GM21390 (cell line): ENCODE results near the gene GRM5.
"Not testable (repeated sequence)": the region's sequence is repeated elsewhere in the genome, so short reads cannot be mapped to it uniquely, and the experiment has no call there.

ENCODE experiments used
- ATAC-seq: cut with Tn5 transposase; IDR thresholded peaks from one replicate; pipeline ENCODE4 v1.9.1; 2021; ENCODE audit not compliant: unreplicated experiment

The GRM5 gene

GRCh38 chr11:88843766-88844426 is 221.9 kb downstream of the GRM5 start:
- ATAC-seq: not testable (repeated sequence)

DNA sequence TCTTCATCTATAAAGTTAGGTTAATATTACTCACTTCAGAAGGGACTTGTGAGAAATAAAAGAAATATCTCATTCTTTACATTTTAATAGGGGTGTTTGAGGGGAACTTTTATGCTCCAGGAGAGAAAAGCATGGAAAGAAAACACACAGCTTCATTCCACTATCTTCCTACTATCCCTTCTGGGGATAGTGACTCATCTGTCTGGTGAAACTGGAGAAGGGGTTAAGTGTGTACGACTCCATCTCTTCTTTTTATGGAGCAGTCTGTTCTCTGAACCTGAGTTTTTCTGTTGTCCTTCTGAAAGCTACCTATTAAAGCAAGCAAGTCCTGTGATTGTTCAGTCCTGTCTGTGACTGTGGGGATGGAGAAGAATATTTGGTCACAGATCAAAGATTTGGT is 227.6 kb downstream of the GRM5 start:
- ATAC-seq: not testable (repeated sequence)

DNA sequence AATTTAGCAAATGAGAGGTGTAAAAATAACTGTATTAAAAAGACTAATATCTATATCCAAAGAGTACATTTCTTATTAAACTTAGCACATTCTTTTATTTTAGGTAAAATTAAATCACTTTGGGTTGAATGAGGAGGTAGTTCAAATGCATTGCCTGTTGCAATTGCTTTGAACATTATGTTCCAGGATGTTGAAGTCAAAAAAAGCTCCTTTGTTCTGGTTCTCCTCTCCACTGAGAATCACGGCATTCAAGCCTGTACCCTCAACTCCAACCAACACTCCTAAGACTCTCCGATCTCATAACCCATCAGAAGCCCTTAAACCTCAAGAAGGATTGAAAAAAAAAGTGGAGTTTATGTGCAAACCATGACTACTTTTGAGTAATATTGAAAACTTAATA is 230.1 kb downstream of the GRM5 start:
- not testable (repeated sequence) for ATAC-seq

DNA sequence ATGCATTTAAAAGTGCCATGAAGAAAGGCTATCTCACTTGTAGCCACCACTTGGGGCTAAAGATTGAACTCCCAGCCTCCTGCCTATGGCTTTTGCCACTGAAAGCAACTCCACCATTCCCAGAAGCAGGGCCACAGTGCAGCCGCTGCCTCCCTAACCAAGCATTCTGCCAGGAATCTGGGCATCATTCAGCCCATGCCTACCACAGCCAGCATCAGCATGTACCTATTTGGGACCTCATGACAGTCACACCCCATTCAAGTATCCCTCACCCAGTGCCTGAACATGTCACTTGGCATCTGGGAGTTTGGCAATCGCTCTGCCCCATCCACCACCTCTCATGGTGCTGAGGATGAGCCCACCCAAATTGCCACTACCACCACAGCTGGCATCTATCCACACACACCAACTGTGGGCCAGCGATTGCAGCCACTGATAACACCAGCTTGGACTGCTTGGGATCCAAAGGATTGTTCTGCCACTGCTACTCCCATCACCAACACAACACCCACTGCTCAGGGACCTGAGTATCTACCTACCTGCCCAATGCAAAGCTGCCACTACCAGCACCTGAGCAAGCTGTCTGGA is 234.4 kb downstream of the GRM5 start:
- no peak for ATAC-seq

- no peak for ATAC-seq
Observed at GRCh38 chr11:88827018-88827676, 238.6 kb downstream of the GRM5 start.

DNA sequence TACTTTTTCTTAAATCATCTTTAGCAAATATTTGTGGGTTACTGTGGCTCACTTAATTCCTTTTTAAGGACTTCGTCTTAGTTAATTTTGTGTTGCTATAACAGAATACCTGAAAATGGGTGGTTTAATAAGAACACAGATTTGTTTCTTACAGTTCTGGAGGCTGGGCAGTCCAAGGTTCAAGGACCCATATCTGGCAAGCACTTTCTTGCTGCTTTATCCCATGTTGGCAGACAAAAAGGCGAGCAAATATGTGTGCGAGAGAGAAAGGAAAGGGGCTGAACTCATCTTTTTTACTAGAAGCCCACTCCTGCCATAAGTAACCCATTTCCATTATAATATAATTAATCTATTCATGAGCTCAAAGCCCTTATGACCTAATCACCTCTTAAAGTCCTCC is 246.2 kb downstream of the GRM5 start:
- ATAC-seq: no peak

DNA sequence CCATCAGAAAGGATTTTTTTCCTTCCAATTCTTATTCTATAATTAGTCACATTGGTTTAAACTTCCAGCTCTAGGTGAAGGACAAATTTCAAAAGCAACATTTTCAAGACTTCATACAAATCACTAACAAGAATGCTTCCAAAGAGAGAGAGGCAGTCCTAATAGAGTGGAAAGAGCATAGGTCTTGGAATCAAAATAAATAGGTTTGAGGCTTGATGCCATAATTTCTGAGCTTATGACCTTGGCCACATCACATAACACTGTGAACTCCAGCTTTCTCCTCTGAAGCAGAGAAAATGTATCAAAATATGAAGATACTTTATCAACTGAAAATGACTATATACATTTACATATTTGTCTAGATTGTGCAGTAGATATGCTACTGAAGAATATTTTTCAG is 246.8 kb downstream of the GRM5 start:
- ATAC-seq: no peak

DNA sequence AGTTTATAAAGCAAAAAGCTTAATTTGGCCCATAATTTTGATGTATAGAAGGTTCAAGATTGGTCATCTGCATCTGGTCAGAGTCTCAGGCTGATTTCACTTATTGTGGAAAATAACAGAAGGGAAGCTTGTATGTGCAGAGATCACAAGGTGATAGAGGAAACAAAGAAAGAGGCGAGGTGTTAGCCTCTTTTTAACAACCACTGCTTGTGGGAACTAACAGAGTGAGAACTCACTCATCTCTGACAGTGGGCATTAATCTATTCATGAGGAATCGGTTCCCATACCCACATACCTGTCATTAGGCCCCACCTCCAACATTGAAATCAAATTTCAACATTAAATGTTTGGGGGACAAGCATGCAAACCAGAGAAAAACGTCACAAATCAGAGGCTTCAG is 250.3 kb downstream of the GRM5 start:
- no peak for ATAC-seq

GRCh38 chr11:88814076-88814475 is 251.7 kb downstream of the GRM5 start:
- ATAC-seq: no peak

DNA sequence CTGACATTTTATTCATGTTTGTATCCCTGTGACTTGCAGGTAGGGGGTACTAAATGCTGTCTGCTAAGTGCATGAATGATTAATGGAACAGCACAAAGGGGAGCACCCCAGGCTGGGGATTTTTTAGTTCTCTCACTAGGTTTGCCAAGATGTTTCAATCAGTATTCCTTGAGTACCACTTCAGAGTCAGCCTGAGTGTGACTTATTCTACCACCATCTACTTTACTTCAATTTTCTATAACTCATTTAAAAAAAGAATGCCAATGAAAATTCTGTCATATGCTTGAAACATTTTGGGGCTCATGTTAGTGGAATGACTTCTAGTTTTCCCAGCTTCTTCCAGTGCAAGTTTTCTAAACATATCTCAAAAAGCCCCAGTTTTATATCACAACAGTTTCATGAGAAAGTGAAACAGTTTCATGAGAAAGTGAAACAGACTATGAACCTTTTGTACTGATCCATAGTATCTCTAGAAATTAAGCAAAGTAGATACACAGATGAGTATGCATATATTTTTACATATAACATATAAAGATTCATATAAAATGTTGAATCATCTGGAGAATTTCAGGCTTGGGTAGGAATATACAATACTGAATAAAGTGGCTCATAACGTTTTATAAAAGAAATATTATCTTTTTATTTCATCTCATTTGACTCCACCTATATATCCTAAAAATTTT is 252.4 kb downstream of the GRM5 start:
- peak; percentile 95 for ATAC-seq

DNA sequence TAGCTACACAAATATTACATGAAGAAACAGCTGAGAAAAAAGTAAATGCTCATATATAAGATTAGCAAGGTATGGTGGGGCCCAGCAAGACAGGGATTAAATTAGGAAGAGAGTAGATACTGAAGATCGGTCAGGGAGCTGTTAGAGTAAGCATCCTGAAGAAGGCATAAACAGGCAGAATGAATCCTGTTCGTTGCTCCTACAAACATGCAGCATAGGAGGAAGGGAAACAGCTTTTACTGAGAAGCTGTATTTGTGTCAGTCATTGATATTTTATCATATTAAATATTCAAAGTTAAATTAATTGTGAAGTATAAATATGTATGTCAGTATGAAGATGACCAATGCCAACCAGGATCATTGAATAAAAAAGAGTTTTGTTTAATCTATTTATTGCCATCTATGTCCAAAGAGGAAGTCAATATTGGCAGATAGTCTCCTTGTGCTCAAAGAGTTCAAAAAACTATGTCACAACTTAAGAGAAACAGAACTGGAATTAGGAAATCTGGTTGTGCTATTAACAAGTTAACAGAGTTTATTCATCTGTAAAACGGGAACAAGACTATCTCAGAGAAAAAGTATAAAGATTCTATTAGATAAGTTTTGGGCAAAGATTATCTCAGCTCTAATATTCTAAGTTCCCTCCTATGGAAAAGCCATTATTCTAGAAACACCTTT is 255.2 kb downstream of the GRM5 start:
- no peak for ATAC-seq

DNA sequence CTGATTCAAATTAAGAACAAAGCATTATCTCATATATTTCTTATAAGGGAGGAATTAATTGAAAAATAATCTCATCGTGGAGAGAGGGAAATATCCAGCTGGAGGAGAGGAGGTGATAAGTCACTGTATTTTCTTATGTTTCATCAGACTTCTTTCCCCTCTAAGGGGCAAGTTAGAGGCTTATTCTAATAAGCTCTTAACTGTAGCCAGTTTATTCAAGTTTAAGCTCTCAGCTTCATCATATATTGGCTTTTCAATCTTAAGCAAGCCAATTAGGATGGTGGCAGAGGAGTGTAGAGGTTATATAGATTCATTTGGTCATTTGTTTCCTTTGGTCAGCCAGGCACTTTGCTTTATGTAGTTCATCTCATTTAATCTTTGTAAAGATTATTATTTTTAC is 256.7 kb downstream of the GRM5 start:
- ATAC-seq: no peak

DNA sequence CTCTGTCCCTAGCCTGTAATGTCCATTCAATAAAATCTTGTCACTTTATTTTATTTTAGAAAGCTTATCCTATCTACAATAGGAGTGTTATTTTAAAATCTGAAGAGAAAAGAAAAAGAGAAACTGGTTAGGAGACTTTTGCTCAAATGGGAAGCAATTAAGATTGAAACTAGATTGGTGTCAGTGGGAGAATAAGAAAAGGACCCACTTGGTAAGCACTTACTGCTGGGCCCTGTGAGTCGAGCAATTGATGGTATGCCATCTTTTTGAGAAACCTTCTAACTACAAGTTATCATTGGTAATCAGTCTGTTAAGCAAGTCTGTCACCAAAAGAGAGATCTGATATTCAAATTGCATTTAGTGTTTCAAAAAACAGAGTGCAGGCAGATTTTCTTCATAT is 258.4 kb downstream of the GRM5 start:
- no peak for ATAC-seq

- ATAC-seq: no peak
Observed at GRCh38 chr11:88806410-88806809, 259.4 kb downstream of the GRM5 start.

DNA sequence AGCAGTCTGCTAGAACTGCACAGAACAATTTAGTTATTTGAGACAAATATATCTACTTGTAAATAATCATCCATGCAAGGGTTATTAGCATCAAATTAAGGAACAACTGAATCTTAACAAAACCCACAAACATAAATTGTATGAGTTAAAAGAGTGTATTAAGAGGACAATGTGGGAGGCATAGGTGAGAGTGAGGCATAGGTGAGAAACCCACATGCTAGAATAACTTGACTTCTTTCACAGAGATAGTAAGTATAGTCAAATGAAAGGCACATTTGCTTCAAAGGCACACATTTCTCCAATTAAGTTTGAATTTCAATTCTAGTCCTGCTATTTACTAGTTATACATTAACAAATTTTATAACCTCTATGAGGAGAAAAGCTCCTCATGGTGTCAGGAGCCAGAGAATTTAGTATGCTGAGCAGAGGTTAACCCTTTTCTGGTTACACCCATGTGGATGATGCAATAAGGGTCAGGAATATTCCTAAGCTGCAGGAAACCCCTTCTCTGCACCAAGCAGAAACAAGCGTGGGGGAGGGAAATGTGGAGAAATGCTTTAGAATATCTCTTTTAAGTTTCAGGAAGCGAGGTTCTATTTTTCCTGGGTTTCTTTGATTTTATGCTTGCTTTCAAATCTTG is 264.2 kb downstream of the GRM5 start:
- ATAC-seq: no peak

DNA sequence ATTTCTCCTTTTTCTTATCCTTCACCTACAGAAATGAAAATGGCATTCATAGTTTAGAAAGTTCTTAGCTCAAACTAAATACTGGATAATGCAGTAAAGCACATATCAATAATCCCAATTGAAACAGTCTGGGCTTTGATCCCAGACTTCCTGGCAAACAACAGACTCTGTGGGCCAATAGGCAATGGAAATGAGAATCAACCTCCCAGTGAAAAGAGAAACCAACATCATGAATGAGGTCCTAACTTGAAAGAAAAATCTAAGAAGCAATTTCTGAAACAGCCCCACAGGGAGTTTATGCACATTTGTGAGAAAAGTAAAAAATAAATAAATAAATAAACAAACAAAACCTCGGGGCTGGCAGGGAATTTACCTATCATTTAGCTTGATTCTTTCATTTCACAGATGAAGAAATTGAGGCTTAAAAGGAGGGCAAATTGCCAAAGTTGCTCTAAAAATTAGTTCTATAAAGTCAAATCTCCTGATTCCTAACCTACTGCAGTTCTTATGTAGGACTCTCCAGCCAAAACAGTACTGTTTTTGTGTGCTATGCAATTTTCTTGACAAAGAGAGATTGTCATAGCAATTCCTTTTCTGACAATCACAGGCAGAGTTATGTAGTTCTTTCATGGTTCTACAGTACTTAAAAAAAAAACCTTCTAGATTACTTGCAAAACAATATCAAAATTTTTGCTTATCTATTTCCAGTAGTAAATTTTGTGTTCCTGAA is 265.8 kb downstream of the GRM5 start:
- no peak for ATAC-seq

DNA sequence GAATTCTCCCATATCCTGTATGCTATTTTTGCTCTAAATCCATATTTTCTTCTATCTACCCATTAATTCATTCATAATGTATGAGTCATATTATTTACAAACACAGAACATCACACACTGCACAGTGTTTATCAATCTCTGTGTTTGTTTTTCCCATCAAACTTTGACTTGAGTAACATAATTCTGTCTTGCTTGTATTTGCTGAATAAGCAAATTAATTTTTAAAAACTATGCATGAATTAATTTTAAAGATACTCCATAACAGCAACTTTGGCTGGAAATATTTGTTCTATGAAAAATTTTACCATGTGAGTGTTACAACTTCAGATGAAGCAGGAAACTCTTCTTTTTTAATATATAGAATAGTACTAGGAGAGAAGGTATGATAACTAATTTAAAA is 275.6 kb downstream of the GRM5 start:
- no peak for ATAC-seq

DNA sequence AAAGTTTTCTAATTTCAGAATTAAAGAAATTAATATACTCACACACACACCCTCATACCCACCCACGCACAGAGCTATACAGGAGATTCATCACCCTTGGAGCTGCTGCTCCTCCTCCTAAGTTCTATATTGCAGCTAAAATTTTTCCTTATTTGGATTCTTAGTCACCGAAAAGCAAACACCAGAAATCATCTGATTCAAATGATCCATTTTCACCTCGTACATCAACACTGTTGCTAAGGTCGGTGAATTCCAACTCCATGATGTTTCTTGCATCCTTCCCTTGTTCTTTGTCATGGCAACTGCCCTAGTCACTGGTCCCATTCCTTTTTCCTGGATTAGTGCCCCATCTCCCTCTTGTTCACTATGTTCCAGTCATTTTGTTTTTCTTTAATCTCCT is 286.2 kb downstream of the GRM5 start:
- ATAC-seq: no peak

DNA sequence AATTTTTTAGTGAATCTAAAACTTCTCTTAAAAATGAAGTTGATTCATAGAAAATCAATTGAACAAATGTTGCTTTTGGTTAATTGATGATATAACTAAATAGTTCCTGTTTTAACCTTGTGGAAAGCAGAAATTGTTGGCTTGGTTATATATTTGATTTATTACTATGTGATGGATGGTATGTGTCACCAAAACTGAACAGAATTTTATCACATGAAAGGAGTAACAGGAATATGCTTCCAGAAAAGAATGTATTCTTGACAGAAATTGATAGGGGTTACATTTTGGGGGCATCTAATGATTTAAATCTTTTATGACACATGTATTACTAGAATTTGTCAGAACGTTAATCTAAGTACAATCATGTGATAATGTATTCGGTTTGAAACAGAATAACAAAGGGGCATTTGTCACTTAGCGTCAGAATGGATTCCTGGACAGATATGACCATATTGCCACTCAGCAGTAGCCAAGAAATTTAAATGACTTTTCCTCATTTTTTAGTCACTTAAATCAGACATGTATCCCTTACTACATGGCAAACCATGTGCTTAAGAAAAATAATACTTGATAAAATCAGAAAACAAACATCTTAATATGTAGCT is 295.2 kb downstream of the GRM5 start:
- ATAC-seq: no peak

GRCh38 chr11:88744140-88744539 is 321.6 kb downstream of the GRM5 start:
- no peak for ATAC-seq
